CMK (cell line): ENCODE results near the gene RELN.

Source experiments
- DNase-seq: peaks from one replicate; pipeline ENCODE4 v3.0.0-alpha.2; 2010; ENCODE audit warnings: low read depth

The RELN gene

DNA sequence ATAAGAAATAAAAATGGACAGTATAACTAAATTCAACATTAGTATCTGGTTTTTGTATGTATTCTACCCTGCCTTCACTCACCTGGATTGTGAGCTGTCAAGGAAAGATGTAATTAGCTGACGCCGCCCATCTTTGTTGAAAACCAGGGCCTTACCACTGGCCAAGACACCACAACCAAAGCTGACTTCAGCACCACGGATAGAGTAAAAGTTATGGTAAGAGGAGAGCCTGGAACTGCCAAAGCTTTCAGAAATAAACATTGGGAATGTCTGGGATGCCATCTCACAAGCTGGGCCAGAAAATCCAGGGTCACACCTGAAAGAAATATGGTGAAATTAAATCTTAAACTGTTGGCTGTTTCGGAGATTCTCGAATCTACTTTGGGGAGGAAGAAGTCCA lies 353.3 kb downstream of the RELN start:
- no peak for DNase-seq

DNA sequence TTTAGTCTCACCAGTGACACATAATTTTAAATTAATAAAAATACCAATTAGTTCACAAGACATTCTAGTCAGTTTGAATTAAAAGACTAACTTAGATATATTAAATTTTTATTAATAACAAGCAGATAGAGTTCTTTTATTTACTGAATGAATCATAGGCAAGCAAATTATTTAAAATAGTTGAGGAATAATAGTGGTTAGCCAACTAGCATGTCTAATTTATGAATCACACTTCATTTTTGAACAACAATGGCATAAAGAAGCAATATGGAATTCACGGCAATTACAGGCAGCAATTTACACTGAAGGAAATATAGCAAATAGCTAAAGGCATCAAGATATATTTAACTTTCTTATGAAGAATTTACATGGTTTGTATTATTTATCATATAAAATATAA lies 356.5 kb downstream of the RELN start:
- DNase-seq = no peak

DNA sequence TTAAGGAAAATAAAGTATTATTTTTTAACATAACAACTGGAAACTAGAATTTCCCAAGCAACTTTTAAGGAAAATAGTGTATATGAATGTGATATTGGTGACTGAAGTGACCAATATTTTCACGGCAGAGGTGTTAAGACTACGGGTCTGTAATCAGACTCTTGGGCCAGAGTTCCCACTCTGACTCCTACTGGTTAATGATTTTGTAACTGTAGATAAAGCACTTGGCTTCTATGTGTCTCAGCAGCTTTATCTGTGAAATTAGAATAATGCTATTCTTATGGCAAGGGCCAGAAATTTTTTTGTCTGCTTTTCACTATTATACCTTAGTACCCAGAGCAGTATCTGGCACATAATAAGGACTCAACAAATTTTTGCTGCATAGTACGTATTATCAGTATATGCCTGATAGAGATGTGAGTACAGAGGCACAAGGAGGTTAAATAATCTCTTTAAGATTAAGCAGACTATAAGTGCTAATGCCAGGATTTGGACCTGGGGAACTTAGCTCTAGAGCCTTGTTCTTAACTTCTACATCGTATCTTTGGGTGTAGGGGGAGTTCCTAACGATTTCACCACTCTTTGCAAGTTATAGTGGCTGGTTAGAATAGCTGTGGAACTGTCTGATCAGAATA lies 357.3 kb downstream of the RELN start:
- no peak for DNase-seq

DNA sequence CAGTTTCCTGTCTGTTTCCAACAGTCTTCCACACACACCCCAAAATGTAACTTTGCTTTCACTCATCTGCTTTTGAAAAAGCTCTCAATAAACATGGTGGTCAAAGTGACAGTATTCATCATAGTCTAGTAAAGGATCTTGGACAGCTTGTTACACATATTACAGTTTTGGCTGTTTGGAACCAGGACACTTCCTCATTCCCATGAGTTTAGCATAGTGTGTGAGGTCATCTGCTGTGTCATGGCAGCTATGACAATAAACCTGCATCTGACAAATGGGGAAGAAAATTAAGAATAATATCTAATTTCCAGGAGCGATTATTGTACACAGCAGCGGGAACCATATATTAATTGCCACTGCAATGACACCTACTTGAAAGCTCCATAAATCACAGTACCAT lies 359.1 kb downstream of the RELN start:
- DNase-seq = no peak

DNA sequence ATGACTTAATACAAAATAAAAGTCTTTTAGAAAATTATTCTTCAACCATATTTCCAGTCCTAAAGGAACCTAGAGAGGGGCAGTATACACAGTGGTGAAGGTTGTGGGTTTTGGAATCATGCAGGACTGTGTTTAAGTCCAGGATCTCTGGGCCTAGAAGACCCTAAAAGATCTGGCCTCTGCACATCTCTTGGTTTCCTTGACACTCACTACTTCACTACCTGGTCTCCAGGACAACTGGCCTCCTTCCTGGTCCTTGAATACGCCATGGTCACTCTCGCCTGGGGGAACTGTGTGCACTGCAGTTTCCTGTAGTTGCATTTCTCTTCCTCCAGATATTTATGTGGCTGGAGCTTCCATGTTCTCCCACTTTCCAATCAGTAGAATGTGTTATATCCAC lies 360.7 kb downstream of the RELN start:
- DNase-seq = no peak

DNA sequence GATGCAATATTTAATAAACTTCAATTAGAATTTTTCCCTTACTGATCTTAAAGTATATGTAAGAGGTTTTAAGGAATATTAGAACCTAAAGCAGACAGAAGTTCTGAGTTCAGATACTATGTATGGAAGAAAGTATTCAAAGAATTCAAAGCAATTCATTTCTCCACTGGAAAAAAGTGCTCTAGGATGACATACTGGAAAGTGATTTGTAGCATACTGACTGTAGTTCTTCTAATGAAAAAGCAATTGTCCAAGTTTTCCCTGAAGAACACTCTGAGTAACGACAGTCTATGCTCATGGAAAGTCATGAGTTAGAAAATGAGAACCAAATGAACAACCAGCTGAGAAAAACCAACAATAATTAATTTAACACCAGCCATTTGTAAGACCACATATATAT lies 362.7 kb downstream of the RELN start:
- DNase-seq = no peak

DNA sequence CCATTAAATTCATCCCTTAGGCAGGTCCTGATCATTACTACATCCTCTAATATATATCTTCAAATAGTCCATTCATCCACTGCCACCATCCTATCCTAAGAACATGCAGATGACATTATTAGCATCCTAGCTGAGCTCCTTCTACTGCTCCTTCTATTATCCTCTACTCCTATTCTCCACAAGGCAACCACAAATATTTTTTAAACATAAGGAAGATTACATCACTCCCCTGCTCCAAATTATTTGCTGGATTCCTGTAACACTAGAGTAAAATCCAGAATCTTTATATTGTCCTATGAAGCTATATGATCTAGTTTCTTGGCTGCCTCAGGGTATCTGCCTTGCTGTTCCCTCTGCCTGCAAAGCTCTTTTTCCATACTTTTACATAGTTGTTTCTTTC lies 367.2 kb downstream of the RELN start:
- DNase-seq = no peak

DNA sequence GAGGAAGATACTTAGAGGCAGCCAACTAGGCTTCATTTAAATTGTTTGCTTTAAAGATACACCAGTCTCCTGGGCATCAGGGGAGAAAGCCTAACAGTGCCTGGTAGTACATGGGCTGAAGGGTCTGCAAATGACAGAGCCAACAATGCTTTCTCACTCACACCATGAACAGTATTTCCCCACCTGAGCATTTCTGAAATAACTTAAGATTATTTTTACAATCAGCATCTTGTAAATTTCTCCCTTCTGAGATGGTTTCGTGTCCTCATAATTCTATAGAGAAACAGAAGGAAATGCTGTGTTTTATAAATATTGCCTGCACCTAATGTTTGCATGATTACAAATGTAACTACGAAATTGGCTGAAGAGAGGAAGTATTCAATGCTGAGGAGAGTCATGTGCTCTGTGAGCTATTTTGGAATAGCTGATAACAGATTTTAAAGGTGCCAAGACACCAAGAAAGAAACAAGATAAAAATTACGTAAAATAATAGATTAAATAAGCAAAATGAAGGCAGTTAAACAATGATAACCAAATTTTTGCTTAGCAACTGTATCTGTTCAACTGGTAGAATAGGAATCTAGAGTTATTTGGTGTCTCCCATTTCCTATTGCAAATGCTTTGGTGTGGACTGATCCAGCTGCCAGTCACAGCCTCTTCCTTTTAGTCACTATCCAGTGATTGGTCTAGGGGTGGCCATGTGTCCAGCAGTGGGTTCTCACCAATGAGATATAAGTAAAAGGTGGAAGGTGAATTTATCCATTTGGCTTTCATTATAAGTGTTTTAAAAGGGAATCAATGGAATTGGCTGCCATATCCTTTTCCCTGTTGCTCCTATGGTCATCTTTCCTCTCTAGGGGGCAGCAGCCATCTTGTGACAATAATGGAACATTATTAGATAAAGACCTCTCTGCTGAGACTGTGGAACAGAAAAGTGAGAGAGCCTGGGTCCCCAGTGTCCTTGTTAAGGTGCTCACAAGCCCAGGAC lies 375.5 kb downstream of the RELN start:
- DNase-seq = no peak

DNA sequence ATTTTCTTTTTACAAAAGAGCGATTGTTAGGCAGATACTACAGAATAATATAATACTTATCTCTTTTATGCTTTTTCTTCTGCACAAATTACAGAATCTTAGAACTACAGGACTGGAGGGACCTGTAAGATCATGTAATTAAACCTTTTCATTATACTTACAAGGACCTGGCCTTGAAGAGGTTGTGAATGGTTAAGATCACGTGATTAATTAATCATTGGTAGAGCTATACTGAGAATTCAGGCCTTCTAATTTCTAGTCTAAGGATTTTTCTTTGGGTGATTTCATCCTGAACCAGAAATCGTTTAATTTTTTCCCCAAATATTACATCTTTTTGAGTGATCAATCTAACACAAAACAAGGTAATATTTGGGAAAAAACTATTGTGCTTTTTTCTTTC lies 379.7 kb downstream of the RELN start:
- no peak for DNase-seq

DNA sequence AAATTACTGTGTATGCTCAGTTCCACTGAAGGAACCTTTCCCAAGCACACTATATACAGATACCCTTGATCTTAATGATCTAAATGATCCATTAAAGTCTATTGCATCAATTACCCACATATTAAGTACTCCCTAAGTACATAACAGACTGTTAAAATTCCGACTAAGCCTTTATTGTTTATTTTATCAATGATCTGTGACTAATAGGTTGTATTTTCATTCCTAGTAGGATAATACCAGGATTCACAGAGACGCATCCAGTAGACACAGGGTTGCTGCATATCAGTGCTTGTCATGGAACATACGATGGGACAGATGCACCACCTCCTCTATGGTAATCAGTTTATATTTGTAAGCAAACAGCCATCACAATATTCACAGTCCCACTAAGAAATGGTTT lies 383.8 kb downstream of the RELN start:
- DNase-seq = no peak

DNA sequence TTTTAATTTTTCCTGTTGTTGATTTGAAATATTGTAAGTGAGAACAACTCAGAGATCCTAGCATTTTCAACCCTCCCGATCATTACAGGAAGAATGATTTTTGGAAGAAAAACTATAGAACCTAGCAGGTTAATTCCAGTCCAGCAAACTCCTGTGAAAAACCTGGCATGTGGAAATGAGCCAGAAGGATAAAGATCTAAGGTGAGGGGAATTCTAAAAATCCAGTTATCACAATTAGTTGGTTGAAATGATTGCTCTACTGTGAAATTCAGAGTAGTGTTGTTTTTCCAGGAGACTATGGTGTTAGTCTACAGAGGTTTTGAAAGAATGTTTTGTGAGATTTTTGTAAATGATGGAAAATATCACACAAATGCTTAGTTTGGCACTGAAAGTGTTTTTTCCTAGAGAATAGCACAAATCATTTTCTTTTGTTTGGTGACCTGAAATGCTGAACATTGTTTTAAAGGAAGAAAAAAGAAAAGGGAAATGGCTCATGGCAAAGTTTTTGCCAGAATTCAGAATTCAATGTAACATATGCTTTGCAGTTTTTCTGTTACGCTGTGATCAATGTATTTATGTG lies 391.0 kb downstream of the RELN start:
- no peak for DNase-seq

DNA sequence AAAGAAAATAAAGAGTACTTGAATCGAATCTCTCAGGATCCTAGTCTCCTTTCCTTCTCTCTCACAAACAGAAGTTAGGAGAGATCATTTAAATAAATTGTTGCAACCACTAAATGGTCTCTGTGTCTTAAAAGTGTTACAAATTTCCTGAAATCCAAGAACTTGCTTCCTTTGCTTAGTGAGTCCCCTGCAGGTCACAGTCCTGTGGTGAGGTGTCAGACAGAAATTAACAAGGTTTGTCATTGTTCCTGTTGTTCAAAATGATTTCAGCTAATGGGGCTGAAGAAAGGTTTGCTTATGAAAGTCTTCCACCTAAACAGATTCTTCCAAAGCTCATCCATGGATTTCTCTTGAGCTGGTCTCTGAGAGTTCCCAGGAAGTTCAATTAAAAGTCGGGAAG lies 391.9 kb downstream of the RELN start:
- no peak for DNase-seq

DNA sequence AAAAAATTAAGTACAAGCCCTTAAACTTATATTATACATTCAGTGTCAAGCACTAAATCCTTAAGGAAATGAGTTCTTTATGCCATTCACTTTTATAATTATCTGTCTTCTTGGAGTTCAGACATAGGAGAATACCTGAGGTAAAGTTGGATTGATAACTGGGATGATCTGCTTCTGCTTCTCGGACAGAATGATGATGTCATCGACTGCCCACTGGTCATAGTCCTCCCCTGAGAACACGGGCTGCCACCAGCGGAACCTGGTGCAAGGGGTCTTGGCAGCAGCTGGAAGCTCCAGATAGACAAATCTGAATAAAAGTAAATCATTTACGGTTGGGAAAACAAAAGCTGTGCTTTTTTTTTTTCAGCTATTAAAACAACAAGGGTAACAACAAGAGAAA lies 395.3 kb downstream of the RELN start:
- no peak for DNase-seq

DNA sequence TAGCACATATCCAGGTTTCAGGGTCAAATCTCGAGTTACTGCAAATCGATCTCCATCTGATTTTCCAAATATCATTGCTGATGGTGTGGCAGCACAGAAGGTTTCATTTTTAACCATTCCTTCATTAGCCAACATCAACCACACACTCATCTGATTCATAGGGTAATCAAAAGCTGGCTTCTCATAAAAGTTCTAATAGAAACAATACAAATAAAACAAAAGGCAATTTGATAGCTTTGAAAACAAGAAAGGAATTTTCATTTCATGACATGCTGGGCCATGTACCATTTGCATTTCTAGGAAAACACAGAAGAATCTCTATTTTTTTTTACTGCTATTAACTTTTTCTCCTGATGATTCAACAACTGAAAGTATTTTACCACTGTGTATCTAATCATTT lies 395.8 kb downstream of the RELN start:
- no peak for DNase-seq

DNA sequence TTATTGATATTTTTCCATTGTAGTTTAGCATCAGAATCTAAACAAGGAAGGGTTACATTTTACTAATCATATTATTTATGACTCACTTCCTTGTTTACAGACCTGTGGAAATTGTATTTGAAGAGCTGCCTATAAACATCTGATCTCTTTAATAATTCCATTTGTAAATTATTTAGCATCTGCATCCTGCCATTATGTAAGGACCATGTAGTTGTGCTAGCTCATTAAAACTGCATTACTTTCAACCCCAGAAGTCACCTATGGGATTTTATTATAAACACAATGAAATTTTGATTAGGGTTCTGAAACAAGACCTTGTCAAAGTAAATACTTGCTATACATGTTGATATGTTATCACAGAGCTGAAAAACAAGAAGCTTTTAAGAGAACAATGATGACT lies 396.6 kb downstream of the RELN start:
- no peak for DNase-seq

DNA sequence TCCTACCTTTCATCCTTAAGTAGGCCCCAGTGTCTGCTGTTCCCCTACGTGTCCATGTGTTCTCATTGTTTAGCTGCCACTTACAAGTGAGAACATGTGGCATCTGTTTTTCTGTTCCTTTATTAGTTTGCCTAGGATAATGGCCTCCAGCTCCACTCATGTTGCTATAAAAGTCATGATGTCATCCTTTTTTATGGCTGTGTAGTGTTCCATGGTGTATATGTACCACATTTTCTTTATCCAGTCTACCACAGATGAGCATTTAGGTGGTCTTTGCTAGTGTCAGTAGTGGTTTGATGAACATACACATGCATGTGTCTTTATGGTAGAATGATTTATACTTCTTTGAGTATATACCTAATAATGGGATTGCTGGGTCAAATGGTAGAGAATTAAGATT lies 397.3 kb downstream of the RELN start:
- no peak for DNase-seq

DNA sequence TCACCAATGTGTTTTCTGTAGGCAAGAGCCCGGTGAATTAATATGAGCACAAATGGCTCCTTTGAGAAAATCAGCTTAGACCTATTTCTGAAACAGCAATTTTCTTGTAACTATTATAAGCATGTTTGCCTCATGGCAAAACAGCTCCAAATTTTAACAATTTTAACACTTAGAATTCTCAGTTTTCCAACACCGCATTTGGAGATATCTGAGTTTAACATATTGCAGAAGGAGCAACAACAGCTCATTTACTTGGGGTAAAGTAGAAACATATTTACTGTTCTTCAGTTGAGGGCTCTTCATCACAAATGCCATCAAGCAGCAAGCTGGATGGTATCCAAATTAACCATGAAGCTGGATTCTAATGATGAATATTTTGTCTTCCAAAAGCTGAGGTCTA lies 409.4 kb downstream of the RELN start:
- DNase-seq = no peak

DNA sequence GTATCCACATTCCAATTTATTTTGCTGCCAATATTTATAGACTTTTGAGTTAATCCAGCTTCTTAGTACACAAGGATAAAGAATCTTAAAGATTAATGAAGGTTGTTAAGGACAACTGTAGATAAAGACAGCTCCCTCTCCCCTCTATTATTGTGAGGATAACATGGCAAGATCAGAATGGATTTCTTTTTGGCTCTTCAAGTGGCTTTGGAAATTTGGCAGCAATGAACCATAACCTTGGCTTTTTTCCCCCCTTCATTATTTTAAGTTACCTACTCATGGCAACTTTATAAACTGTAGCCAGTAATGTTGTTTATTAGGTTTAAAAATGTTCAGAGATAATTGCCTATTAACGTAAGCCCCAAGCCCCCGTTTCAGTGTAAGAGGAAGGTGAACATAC lies 412.4 kb downstream of the RELN start:
- DNase-seq = no peak

DNA sequence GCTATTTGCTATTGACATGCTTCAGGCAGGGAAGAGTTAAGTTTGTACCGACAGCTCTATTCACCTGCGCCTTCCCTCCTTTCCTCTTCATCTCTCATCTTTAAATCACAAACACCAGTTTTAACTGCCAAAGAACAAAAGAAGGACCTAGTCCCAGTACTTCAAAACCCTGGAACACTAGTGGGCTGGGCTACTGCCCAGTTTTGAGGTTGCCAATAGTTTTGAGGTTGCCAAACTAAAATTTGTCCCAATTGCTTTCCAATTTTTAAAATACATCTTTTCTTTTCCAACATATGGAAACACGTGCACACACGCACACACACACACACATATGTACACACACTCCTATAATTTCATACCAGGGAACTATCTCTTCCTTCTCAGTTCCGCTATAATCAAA lies 412.8 kb downstream of the RELN start:
- no peak for DNase-seq

DNA sequence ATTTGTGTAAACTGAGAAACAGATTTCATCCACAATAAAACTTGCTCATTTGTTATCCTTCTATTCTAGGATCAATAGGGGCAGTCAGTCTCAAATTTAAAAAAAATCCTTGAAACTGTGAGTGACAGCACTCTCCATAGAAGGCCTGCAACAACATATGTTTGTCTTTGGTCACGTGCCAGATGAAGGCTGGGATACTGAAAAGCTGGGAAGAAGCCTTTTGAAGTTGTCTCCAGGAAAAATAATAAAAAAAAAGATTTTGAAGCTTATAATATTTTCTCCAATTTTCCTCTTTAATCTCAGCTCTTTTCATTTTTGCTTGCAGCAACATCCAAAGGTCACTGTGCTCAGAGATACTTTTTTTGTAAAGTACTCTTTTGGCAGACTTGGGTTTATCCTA lies 414.9 kb downstream of the RELN start:
- DNase-seq = no peak

DNA sequence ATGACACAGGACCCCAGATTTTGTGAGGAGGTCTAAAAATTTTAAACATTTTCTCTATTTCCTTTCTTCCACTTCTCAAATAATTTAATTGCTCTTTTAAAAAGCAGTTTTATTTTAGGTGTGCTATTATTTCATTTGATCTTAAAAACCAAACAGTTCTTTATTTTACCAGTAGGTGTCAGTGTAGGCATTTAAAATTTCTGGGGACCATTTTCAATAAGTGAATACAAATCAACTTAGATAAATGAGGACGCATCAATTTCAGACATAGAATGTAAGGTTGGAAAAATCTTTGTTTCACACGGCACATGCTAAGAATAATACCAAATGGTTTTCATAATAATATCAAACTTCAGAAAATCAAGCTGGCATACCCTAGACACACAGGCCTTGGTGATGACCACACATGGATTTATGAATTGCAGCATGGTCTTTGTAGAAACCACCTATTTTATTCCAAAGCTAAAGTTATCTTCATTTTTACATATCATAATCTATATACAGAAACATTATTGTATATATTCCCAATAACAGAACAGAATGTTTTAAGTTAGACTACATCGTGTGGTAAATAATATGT lies 415.9 kb downstream of the RELN start:
- DNase-seq = no peak

DNA sequence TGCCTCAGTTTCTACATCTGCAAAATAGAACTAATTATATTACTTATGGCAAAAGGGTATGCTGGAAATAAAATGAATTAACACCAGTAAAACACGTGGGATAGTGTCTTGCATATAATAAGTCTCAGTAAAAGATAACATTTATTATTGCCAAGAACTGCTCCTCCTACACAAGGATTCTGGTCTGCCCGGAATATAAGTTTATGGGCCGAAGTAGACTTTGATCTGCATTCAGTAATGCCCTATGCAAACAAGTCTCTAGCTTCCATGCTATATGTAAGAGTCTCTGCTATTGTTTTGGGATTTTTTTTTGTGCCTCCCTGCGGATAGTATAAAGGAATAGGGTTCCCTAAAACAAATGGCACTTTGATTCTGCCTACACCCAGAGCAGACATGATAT lies 417.9 kb downstream of the RELN start:
- DNase-seq = no peak
